ENCODE results near the gene TRIM41.

GRCh38 chr5:181217111-181217802, 5.8 kb upstream of the TRIM41 start:
- TF ChIP-seq CTCF (IDR thresholded peaks at IDR 0.05) (peak in 2 of 7 experiments; percentile 12 to 13), POLR2A (IDR thresholded peaks at IDR 0.05) (peak in 1 of 3 donors; percentile 6)

Measured in body of pancreas (tissue), 4 donors.